Renal pelvis (tissue), 4 donors: ENCODE results near the gene PRIM2. TPM values are rescaled to one million over a fixed set of nuclear protein-coding genes. Genes with fewer than 3 reads are reported as not detected.
"Not testable (repeated sequence)": the region's sequence is repeated elsewhere in the genome, so short reads cannot be mapped to it uniquely, and the experiment has no call there.

Source experiments
- DNase-seq: peaks from one replicate; pipeline ENCODE4 v3.0.0-alpha.2; 2013
- polyA plus RNA-seq, 3 donors: library from polyadenylated mRNA; unstranded; fragments of 120-200 nt; gene quantifications; one replicate each; pipeline ENCODE4 v1.2.1, GENCODE V29; 2013; ENCODE audit not compliant: insufficient read length in 3 of 3

Gene PRIM2
- polyA plus RNA-seq, 3 donors = 16.5 to 17.8 (median 16.6) TPM

DNA sequence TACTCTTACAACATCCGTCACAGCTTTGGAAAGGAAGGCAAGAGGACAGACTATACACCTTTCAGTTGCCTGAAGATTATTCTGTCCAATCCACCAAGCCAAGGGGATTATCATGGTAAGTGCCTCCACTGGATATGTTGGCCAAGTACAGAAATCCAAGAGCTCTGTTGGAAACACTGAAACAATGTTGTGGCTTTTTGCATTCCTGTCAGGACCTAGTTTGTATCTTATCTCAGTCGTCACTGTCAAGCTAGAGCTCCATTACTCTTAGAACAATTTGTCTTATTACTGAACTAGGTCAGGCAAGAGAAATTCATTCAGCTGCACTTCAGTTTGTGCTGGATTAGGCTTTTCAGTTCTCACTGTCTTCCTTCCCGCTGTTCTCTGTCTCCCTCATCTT lies 283.7 kb downstream of the PRIM2 start:
- DNase-seq = not testable (repeated sequence)

DNA sequence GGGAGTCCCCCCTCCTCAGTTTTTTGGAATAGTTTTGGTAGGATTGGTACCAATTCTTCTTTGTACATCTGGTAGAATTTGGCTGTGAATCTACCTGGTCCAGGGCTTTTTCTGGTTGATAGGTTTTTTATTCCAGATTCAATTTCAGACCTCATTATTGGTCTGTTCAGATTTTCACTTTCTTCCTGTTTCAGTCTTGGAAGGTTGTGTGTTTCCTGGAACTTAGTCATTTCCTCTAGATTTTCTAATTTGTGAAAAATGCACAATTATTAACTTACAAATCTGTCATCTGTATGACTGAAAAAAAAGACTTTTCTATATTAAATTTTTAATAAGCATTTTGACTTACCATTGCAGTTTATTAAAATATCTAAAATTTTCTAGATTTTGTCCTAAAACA lies 287.9 kb downstream of the PRIM2 start:
- not testable (repeated sequence) for DNase-seq

DNA sequence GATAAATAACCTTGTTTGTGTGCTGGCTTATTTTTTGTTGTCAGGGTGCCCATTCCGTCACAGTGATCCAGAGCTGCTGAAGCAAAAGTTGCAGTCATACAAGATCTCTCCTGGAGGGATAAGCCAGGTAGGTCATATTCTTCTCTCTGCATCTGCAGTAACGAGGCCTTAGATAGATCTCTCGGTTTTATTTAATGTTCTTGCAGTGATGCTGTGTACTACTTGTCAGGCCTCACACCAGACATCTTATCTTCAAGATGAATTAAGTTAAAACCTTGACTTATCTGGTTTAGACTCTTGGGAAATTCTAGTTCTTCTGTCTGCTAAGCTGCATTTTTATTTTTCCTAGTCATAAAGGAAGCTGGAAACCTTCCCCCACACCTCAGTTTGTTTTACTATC lies 288.9 kb downstream of the PRIM2 start:
- not testable (repeated sequence) for DNase-seq

DNA sequence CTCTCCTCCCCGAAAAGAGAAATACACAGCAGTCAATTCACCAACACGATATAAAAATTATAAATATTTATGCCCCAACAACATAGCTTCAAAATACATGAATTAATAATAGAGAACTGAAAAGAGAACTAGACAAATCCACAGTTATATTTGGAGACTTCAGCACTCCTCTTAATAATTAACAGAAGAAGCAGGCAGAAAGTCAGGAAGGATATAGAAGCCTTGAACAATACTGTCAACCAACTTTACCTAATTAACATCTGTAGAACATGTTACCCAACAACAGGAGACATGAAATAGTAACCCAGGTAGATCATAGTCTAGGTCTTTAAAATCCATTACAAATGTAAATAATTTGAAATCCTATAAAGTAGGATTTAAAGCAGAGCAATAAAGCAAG lies 293.2 kb downstream of the PRIM2 start:
- not testable (repeated sequence) for DNase-seq

DNA sequence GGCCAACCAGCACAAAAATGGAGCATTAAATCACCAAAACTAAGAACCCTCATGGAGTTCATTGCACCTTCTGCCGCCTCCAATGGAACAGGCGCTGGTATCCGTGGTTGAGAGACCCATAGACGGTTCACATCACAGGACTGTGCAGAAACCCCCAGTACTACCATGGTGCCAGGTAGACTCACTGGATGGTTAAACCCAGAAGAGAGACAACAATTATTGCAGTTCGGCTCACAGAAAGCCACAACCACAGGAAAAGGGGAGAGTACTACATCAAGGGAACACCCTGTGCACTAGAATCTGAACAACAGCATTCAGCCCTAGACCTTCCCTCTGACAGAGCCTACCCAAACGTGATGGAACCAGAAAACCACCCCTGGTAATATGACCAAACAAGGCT lies 301.5 kb downstream of the PRIM2 start:
- DNase-seq = not testable (repeated sequence)

DNA sequence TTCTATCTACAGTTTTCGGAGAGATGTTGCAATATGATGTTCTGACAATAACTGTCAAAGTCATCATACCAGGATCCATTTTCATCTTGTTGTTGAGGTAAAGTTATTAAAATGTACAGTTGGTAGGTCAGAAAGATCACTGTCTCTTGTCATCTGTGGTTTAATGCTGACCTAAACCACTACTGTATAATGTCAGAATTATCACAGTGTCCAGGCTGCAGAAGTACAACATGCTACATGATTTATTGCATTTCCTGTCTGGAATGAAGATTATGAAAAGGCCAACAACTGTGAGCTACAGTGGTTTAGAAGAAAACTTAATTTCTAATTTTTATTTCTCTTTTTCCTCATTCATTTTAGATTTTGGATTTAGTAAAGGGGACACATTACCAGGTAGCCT lies 314.3 kb downstream of the PRIM2 start:
- not testable (repeated sequence) for DNase-seq

DNA sequence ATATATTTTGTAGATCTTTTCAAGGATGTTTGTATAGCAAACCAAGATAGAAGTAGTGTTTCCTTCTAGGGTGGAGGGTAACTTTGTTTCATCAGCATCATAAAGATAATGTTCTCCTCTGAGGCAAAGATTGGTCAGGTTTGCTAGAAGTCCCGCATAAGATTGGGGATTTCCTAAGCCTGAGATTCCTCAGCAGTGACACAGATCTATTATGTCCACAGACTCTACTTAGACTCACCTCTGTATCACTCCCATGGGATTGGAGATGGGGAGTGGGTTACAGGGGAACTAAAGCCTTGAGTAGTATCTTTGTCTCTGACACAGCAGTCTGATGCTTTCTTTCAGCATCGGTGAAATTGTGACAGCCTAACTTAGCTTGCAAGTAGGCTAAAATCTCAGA lies 341.1 kb downstream of the PRIM2 start:
- not testable (repeated sequence) for DNase-seq

DNA sequence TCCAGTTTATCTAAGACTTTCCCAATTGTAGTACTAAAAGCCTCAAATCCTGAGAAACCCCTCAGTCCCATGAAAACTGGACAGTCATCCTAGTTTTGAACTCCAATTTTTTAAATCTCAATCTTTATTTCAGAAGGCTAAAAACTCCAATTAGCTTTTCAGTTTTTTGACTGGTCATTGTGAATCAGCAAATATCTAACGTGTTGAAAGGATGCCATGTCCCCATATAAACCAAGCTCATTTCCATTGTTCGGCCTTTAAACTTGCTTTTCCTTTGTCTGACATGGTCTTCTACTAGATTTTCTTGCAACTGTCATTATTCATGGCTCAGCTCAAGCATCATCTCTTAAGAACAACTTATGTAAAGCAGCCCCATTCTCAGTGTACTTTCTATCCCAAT lies 342.4 kb downstream of the PRIM2 start:
- DNase-seq = not testable (repeated sequence)

DNA sequence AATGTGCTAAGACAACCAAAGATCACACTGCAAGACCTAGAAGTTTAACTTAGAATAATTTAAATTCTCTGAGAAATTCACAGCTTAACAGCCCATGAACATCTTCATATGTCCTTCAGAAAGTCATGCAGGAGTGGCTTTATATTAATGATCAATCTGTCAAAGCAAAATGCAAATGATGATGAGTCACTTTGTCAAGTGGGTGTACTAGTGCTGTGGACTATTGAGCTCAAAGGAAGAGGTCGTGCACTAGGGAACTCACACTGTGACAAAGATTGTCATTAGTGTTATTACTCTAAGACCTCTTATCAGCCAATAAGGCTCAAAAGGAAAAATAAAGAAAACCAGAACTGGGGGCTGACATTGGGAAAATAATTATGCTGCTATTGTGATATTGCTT lies 343.5 kb downstream of the PRIM2 start:
- not testable (repeated sequence) for DNase-seq

DNA sequence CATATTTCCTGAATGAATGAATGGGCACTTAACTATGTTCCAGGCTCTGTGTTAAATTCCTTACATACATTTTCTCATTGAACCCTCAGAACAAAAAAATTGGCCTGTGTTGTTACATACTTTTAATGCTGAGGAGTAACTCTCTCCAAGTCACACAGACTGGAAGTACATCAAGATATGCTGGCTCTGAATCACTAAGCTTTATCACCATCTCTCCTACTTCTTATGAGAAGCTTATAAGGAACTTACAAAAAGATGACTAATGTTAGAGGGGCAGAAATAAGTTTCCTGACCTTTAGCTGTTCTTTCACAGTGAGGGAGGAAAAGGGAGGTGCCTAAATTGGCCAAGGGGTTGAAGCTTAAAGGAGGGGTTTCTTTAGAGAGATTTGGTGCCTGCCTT lies 350.7 kb downstream of the PRIM2 start:
- DNase-seq = not testable (repeated sequence)

DNA sequence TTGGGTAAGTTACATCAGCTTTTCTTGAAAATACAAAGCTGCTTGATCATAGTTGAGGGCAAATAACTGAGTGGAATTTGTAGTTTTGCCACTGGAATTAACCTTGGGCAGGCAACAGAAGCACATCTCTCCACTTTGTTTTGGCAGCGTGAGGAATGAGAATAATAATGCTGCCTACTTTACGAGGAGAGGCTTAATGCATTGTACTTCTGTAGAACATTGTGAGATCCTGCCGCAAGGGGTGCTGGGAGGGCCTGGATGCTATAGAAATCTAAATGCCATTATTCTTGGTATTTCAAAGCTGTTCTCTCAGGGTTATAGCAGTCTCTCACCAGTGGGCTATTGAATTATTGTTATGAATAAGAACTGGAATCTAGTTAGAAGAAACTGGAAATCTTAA lies 353.8 kb downstream of the PRIM2 start:
- not testable (repeated sequence) for DNase-seq

DNA sequence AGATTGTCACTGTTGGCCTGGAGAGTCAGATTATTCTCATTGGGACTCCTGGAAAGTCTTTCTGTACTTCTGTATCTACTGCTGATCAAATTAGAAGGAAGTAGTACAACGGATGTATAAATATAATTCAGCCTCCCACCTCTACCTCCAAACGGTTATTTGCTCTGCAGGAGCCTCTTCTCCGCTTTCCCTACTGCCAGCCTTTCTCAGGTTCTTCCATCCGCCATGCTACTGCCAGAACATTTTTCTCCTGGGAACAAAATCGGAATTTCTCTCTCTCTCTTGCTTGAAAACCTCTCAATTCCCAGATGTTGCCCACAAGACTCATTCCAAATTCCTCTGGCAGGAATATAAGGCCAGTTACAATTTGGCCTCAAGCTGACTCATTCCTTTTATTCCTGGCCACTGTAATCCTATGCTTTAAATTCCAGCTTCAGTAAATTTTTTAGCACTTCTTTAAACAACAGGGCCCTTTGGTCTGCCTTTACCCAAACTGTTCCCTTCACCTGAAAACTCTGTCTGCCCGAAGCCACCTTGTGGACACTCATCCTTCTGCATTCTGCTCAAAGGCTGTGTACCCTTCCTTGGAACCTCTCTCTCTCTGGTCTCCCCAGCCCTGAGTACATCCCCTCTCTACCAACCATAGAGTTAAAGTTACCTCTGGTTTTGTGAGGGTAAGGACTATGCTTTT lies 354.7 kb downstream of the PRIM2 start:
- not testable (repeated sequence) for DNase-seq

DNA sequence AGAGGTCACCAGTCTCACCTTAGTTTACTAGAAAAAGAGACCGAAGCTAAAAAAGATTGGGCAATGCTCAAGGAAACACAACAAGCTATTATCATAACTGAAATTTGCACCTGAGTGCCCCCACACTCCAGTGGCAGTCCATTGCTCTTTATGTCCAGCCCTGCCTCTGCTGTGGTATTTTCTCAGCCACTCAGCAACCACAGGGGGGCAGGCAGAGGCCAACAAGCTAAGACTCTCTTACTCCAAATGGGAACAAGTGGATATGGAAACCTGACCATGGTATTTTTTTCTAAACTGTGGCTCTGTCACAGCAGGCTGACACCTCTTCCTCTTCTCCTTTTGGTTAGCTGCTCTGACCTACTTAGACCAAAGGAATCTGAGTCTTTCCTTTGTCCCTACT lies 355.9 kb downstream of the PRIM2 start:
- DNase-seq = not testable (repeated sequence)

DNA sequence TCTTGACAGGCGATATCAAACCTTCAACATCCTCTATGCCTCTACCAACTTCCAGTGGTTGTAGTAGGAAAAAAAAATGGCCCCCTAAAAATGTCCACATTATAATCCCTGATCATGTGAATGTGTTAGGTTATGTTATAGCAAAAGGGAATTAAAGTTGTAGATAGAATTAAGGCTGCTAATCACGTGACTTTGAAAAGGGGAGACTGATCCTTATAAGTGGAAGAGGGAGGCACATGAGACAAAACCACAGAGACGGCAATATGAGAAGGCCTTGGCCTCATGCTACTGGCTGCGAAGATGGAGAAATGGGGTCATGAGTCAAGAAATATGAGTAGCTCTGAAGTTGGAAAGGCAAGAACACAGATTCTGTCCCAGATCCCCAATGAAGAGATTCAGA lies 358.0 kb downstream of the PRIM2 start:
- DNase-seq = not testable (repeated sequence)

DNA sequence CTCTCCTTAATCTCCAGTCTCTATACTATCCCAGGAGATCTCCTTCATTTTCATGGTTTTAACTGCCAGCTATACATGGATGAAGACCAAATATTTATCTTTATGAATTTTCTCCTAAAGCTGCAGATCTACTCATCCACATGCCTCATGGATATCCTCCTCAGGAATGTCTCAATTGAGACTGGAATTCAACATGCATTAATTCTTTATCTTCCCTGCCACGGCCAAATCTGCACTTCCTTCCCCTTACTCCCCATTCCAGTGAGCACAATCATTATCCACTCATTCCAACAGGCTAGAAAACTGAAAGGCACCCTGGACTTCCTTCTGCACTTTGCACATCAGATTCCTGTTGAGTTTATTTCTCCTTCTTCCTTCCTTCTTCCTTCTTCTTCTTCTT lies 379.0 kb downstream of the PRIM2 start:
- DNase-seq = not testable (repeated sequence)

Other genes starting within 250 kb of the PRIM2 start
- 10 to 100 TPM; 28.8 to 47.3 (median 43.7) TPM for gene ZNF451, start 227.4 kb upstream of the PRIM2 start, polyA plus RNA-seq
- gene BAG2, start 145.3 kb upstream of the PRIM2 start, polyA plus RNA-seq = 1 to 10 TPM; 4.7 to 5.3 (median 5.1) TPM
- 10 to 100 TPM; 30.9 to 35.0 (median 34.3) TPM for gene RAB23, start 95.3 kb upstream of the PRIM2 start, polyA plus RNA-seq